Muscle layer of duodenum (tissue), 2 donors: Measurements from ENCODE around the gene SYNE1.

Experiments used
- H3K27ac ChIP-seq: one replicate; pipeline ENCODE4 v1.7.0; 2013; ENCODE audit warnings: mild to moderate bottlenecking, low read length
- H3K27me3 ChIP-seq: one replicate; pipeline ENCODE4 v1.7.0; 2013; ENCODE audit warnings: low read depth, mild to moderate bottlenecking, control low read depth, low read length
- H3K36me3 ChIP-seq, 2 donors: one replicate each; pipeline ENCODE4 v1.7.0; 2013; ENCODE audit warnings: low read length in 2 of 2, control low read depth in 1 of 2, mild to moderate bottlenecking in 1 of 2; ENCODE audit not compliant: insufficient read depth in 2 of 2, control insufficient read depth in 1 of 2
- H3K4me1 ChIP-seq, 2 donors: one replicate each; pipeline ENCODE4 v1.7.0; 2013; ENCODE audit warnings: low read length in 2 of 2, mild to moderate bottlenecking in 2 of 2, control low read depth in 1 of 2, moderate library complexity in 1 of 2; ENCODE audit not compliant: insufficient read depth in 2 of 2, control insufficient read depth in 1 of 2
- H3K4me3 ChIP-seq, 2 donors: one replicate each; pipeline ENCODE4 v1.7.0; 2013; ENCODE audit warnings: low read length in 2 of 2, low read depth in 1 of 2, mild to moderate bottlenecking in 1 of 2
- H3K9me3 ChIP-seq, 2 donors: one replicate each; pipeline ENCODE4 v1.7.0; 2013; ENCODE audit warnings: low read length in 2 of 2, control low read depth in 1 of 2, mild to moderate bottlenecking in 1 of 2; ENCODE audit not compliant: control insufficient read depth in 1 of 2
- donor health status: healthy.

Gene SYNE1

DNA sequence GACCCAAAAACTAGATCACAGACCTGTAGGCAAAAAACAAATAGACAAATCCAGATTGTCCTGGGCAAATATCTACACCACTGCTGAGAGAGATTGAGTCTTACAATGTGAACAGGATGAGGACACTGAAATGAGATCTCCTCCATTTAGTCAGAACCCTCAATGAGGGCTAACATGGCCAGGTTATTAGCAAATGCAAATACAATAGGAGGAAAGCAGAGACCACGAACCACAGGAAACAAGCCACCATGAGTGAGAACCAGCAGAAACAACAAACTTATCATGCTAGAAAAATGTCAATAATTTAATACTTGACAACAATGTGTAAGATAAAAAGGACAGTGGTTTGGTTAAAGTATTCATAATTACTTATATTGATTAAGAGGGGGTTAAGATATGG, 162.8 kb downstream of the SYNE1 start:
- H3K27ac ChIP-seq: no peak overlapping the region
- H3K4me1 ChIP-seq: peaks cover 0 to 5% of the 10 kb centered on the region in 2 donors
- H3K36me3 ChIP-seq: no peaks in the 10 kb centered on the region
- no peaks in the 10 kb centered on the region for H3K9me3 ChIP-seq
- no peak overlapping the region for H3K4me3 ChIP-seq
- H3K27me3 ChIP-seq: no peaks in the 10 kb centered on the region

DNA sequence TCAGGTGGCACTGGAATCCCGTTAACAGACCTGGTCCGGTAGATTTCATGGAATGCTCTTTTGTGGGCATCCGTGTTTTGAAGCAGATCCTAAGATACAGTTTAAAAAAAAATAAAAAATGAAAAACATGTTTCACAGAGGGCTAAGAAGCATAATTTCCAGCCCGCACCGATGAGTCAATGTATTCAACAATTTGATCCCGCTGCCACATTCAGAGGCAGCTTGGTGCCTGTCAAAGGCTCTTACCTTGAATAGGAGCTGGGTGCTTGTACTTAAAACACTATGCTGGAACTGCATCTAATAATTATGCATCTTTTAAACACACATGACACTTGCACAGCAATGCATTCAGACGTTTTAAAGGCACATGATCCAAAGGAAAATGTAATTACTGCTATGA, 164.8 kb downstream of the SYNE1 start:
- H3K4me1 ChIP-seq: peaks cover 0 to 5% of the 10 kb centered on the region in 2 donors
- H3K4me3 ChIP-seq: peak overlapping the region in 1 of 2 donors; percentile 11
- H3K9me3 ChIP-seq: no peaks in the 10 kb centered on the region
- H3K27ac ChIP-seq: no peak overlapping the region
- no peaks in the 10 kb centered on the region for H3K36me3 ChIP-seq
- no peaks in the 10 kb centered on the region for H3K27me3 ChIP-seq

DNA sequence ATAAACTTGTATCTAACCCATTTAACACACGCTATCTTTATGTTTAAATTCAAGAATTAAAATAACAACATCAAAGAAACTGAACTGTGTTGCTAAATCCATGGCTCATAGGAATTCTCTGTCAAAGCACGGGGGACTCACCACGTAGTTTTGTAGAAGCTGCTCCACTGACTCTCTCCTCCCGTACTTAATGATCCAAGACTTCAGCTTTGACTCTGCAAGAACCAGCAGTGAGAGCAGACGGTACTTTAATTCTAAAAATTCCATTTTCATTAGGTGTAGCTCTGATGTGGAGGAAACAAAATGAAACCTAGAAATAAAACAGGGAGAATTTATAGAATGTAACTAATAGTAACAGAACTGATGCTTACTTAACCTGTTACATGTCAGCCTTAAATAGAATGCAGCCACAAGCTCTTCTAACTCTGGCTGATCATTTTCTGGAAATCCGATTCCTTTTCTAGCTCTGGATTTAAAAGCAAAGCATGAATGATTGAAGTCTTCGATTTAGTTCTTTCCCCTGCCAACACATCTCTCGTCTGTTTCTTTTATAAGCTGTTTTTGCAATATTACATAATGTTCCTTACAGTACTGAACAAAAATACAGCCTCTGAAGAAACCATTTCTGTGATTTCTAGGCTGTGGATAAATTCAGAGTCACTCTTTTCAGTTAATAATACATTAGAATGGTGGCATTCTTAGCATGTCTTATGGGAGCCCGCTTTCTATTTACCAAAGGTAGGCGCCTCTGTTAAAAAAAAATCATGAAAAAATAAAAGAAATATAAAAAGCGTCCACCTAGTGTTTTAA, 165.5 kb downstream of the SYNE1 start:
- Histone ChIP-seq H3K4me1 (peaks cover 0 to 5% of the 10 kb centered on the region in 2 donors), H3K9me3 (no peaks in the 10 kb centered on the region), H3K27me3 (no peaks in the 10 kb centered on the region), H3K36me3 (no peaks in the 10 kb centered on the region), H3K4me3 (peak overlapping the region; percentile 43 to 50), H3K27ac (no peak overlapping the region)

DNA sequence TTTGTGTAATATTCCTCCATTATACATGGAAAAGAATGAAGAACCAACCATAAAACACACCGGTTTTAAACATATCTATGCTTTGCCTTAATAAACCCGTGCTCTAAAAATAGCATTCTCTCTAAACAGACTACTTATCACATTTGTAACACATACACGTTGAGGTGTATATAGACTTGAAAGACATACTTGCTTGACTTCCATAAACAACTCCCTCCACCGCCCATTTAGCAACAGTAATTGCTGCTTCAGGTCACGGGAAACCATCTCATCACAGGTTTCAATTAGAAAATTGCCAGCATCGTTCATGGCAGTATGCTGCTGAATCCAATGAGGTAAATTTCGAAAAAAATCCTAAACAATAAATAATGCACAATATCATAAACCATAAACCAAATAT, 174.0 kb downstream of the SYNE1 start:
- H3K4me3 ChIP-seq: peak overlapping the region; percentile 43 to 60
- H3K9me3 ChIP-seq: no peaks in the 10 kb centered on the region
- no peaks in the 10 kb centered on the region for H3K4me1 ChIP-seq
- H3K36me3 ChIP-seq: peaks cover 0 to 8% of the 10 kb centered on the region in 2 donors
- no peak overlapping the region for H3K27ac ChIP-seq
- no peaks in the 10 kb centered on the region for H3K27me3 ChIP-seq

DNA sequence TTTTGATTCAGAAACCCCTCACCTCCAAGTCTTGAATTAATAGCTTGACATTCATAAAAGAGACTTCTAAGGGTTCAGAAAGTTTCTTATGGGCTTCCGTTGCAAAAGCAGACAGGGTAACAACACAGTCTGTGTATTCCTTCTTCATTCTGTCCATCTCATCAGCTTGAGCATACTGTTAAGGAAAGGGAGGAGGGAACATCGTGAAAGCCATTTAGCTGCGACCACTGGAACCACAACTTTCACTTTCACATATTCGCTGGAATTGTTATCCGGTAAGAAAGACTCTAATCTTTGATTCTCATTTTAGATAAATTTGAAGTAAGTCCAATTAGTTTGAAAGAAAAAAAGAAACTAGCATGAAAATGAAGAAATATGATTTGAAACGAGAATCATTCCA, 174.4 kb downstream of the SYNE1 start:
- H3K4me3 ChIP-seq: peak overlapping the region; percentile 43 to 60
- no peak overlapping the region for H3K27ac ChIP-seq
- H3K4me1 ChIP-seq: no peaks in the 10 kb centered on the region
- H3K9me3 ChIP-seq: no peaks in the 10 kb centered on the region
- H3K36me3 ChIP-seq: peaks cover 0 to 8% of the 10 kb centered on the region in 2 donors
- H3K27me3 ChIP-seq: no peaks in the 10 kb centered on the region

DNA sequence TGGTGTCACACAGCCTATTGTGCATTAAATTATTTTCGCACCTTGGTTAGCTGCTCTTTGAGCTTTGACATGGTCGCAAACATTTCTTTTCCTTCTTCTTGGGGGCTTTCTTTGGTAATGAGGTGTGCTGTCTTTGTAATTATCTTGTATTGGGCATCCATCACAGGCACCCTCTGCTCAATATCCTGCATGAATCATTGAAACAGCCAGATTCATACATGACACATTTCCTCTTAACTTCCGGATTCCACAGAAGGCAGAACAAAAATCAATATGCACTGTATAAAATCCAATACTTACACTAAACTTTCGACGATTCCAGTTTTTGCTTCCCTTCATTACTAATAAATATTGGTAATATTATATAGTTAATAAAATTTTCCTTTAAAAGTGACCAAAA, 175.6 kb downstream of the SYNE1 start:
- Histone ChIP-seq H3K27ac (no peak overlapping the region), H3K27me3 (no peaks in the 10 kb centered on the region), H3K4me3 (no peak overlapping the region), H3K9me3 (no peaks in the 10 kb centered on the region), H3K4me1 (no peaks in the 10 kb centered on the region), H3K36me3 (peaks cover 0 to 8% of the 10 kb centered on the region in 2 donors)

DNA sequence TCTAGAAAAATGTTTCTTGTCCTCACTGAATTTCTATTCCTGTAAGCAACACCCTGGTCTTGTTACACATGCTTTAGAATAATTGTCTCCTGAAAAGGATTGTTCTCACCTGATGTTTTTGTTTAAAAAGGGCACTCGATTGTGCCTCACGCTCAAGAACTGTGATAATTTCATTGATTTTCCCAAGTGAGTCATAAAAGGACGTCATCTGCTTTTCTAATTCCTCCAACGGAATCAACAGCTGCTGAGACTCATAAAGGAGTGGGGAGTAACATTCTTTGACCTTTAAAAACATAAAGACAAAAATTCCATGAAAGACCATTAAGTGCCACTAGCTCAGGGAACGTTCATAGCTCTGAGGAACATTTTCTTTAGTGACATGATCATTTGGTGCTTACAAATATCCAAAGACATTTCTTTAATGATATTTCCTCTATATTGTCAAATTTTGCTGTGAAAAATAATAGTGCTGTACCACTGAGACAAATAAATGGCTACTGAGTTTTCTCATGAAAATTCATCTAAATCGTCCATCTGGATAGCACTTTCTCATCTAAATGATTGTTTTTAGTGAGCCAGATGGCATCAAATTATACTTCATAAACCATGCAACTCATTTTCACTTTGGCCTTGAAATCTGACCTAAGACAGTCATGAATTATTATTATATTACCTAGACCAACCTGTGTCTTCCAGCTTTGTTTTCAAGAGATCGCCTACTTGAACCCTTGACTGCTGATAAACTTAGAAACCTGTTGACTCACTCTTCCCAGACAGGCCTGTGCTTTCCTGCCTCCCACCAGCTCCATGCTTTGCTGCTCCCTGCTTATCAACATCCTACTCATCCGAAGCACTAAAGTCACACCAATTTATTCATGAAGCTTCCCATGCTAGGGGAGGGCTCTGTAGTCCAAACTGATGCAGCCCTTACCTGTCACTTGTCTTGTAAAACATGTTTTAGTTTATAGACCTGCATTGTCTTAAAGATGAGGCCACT, 178.2 kb downstream of the SYNE1 start:
- Histone ChIP-seq H3K27ac (no peak overlapping the region), H3K4me1 (no peaks in the 10 kb centered on the region), H3K9me3 (no peaks in the 10 kb centered on the region), H3K4me3 (no peak overlapping the region), H3K36me3 (peaks cover 0 to 9% of the 10 kb centered on the region in 2 donors), H3K27me3 (no peaks in the 10 kb centered on the region)

DNA sequence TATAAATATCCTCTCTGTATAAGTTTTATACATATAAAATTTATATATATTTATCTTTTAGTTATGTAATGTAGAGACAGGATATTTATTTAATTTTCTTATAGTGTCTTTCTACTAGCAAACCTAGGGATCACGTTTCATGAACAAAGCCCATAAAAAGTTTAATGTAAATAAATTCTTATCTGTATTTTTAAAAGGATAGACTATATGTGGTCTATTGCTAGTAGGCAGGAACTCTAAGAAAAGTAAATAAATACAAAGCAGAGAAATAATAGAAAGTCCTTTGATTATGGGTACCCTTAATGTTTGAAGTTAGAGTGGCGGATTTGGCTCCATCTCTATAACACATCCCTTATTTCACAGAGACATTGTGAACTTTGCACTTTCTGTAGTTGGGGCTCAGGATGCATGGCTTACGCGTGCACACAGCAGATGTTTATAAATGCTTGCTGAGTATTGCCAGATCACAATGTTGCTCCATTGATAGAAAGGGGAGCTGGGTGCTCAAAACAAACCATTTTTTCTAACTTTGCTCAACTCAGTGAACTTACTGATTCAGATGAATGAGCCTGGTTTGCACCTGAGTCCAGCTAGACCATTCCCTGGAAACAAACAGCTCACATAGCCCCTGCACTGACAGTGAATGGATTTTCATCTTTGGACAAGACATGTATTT, 179.1 kb downstream of the SYNE1 start:
- H3K36me3 ChIP-seq: peaks cover 0 to 9% of the 10 kb centered on the region in 2 donors
- H3K9me3 ChIP-seq: no peaks in the 10 kb centered on the region
- no peaks in the 10 kb centered on the region for H3K27me3 ChIP-seq
- H3K27ac ChIP-seq: no peak overlapping the region
- no peak overlapping the region for H3K4me3 ChIP-seq
- H3K4me1 ChIP-seq: no peaks in the 10 kb centered on the region

DNA sequence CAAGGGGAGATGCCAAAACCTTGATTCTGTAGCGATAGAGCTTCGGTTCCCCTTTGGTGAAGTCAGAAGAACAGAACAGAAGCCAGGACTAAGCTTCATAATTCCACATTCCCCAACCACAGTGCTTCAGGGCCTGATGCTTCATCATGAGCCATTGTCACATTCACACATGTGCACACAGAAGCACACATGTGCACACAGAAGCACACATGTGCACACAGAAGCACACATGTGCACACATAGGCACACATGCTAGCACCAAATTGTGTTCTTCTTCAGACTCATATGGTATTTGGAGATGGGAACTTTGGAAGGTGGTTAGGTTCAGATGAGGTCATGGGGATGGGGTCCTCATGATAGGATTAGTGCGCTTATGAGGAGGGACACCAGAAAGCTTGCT, 183.2 kb downstream of the SYNE1 start:
- Histone ChIP-seq H3K4me1 (no peaks in the 10 kb centered on the region), H3K36me3 (peaks cover 0 to 15% of the 10 kb centered on the region in 2 donors)

DNA sequence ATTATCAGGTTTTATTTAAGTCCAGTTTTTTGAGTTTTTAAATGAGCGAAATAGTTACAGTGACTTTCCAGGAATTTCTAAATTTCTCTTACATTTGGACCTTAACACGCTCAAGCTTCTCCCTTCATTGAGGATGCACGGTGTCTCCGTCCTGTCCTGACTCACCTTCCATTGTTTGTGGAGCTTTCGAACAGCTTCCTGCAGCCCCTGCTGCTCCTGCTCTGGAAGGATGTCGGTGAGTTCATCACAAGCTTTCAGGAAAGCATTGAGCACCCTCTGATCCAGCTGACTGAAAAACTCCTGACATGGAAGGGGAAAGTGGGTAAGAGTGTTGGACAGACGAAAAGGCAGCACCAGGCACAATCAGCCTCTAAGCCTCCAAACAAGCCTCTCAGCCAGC, 183.7 kb downstream of the SYNE1 start:
- Histone ChIP-seq H3K27me3 (no peaks in the 10 kb centered on the region), H3K9me3 (no peaks in the 10 kb centered on the region), H3K27ac (no peak overlapping the region), H3K4me3 (no peak overlapping the region), H3K4me1 (no peaks in the 10 kb centered on the region), H3K36me3 (peaks cover 0 to 15% of the 10 kb centered on the region in 2 donors)

More for the DNA sequence above, 183.2 kb downstream of the SYNE1 start:
- Histone ChIP-seq H3K4me3 (no peak overlapping the region), H3K27me3 (no peaks in the 10 kb centered on the region), H3K27ac (no peak overlapping the region), H3K9me3 (no peaks in the 10 kb centered on the region)

DNA sequence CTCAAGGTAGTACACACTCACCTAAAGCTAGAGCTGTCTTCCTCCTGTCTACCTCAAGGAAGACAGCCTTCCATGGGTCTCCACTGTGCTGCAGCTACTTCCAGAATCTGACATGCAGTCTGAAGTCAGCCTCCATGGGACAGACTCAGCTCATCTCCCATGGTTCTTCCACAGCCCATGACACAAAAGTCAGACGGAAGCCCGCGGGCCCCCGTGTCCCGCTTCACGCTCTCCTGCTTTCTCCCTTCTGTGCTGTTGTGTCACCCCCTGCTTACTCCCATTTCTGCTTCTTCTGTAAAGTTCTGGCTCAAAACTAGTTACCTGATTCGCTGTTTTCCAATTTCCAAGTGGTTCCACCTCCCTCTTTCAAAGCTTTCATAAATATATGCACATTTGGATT, 184.5 kb downstream of the SYNE1 start:
- Histone ChIP-seq H3K4me3 (no peak overlapping the region), H3K27ac (no peak overlapping the region), H3K9me3 (no peaks in the 10 kb centered on the region), H3K36me3 (peaks cover 0 to 15% of the 10 kb centered on the region in 2 donors), H3K27me3 (no peaks in the 10 kb centered on the region), H3K4me1 (no peaks in the 10 kb centered on the region)
